Thyroid gland (tissue), 4 donors: ENCODE results near the gene OR6N1. TPM values are rescaled to one million over a fixed set of nuclear protein-coding genes. Genes with fewer than 3 reads are reported as not detected.

Experiments used
- DNase-seq, 2 donors: peaks; one replicate each; pipeline ENCODE4 v3.0.0-alpha.2; 2019
- H3K27ac ChIP-seq, 3 donors: fragments of 200-600 bp; sonication (generic); 1 replicate in 2 of 3; 2 replicates in 1 of 3; pipeline ENCODE4 v1.5.1; 2016 to 2019; ENCODE audit warnings: mild to moderate bottlenecking in 1 of 3, moderate library complexity in 1 of 3
- H3K27me3 ChIP-seq: fragments of 200-600 bp; sonication (generic); one replicate; pipeline ENCODE4 v1.5.1; 2019
- H3K36me3 ChIP-seq, 2 donors: fragments of 200-600 bp; sonication (generic); one replicate each; pipeline ENCODE4 v1.5.1; 2016 to 2019
- H3K4me1 ChIP-seq, 2 donors: fragments of 200-600 bp; sonication (generic); one replicate each; pipeline ENCODE4 v1.5.1; 2017 to 2019
- H3K4me3 ChIP-seq, 3 donors: fragments of 200-600 bp; sonication (generic); replicated peaks in 1 of 3; 1 replicate in 2 of 3; 2 replicates in 1 of 3; pipeline ENCODE4 v1.5.1; 2016; ENCODE audit warnings: mild to moderate bottlenecking in 1 of 3
- H3K9me3 ChIP-seq: fragments of 200-600 bp; sonication (generic); one replicate; pipeline ENCODE4 v1.5.1; 2017
- CTCF ChIP-seq, 6 experiments: fragments of 200-600 bp in 3 of 6; fragments of 450-650 bp in 3 of 6; sonication (generic) in 3 of 6; IDR thresholded peaks; one replicate each; pipeline ENCODE4 v1.5.1; 2016 to 2019; ENCODE audit warnings: antibody characterized with exemption in 6 of 6, mild to moderate bottlenecking in 2 of 6, inconsistent platforms in 1 of 6, moderate library complexity in 1 of 6
- POLR2A ChIP-seq, 2 donors: fragments of 450-650 bp; IDR thresholded peaks; one replicate each; pipeline ENCODE4 v1.6.1; 2017; ENCODE audit warnings: antibody characterized with exemption in 2 of 2, mild to moderate bottlenecking in 2 of 2, moderate library complexity in 1 of 2
- WGBS, 2 donors: methylation state at CpG; one replicate each; pipeline ENCODE4 v1.1.5; 2017; 5-methylcytosine and 5-hydroxymethylcytosine counted together
- intact Hi-C: fragments of 100-400 bp; cut with DNase I; formaldehyde crosslinking; loops from one replicate; pipeline ENCODE4 v1.15.1; 2023
- total RNA-seq, 4 donors: library from RNA; depleted of rRNA; stranded (reverse); fragments of >200 nt; gene quantifications; one replicate each; pipeline ENCODE4 v1.2.3, GENCODE V29; 2016

OR6N1 gene
- total RNA-seq, 4 donors from 2014 or later = not detected

GRCh38 chr1:158809862-158810261 is 37.9 kb upstream of the OR6N1 start:
- H3K4me3 ChIP-seq = no peak overlapping the region
- no peak overlapping the region for H3K27ac ChIP-seq
- intact Hi-C loops = no loop called here
- no peaks in the 10 kb centered on the region for H3K4me1 ChIP-seq
- H3K27me3 ChIP-seq = no peaks in the 10 kb centered on the region
- no peaks in the 10 kb centered on the region for H3K9me3 ChIP-seq
- no peak for DNase-seq
- H3K36me3 ChIP-seq = no peaks in the 10 kb centered on the region
- WGBS, 2 donors = 88 to 92% methylated on average over 5 of the region's 5 CpGs
- TF ChIP-seq CTCF (IDR thresholded peaks at IDR 0.05) = no peak
- TF ChIP-seq POLR2A (IDR thresholded peaks at IDR 0.05) = no peak

GRCh38 chr1:158809256-158809655 is 37.3 kb upstream of the OR6N1 start:
- TF ChIP-seq POLR2A (IDR thresholded peaks at IDR 0.05) (no peak), CTCF (IDR thresholded peaks at IDR 0.05) (no peak)
- Histone ChIP-seq H3K4me1 (no peaks in the 10 kb centered on the region), H3K36me3 (no peaks in the 10 kb centered on the region), H3K9me3 (no peaks in the 10 kb centered on the region), H3K27ac (no peak overlapping the region), H3K27me3 (no peaks in the 10 kb centered on the region), H3K4me3 (no peak overlapping the region)
- 75 to 85% methylated on average over 3 of the region's 3 CpGs for WGBS, 2 donors
- intact Hi-C loops = no loop called here
- DNase-seq = no peak

GRCh38 chr1:158806916-158807536 is 35.0 kb upstream of the OR6N1 start:
- H3K9me3 ChIP-seq = no peaks in the 10 kb centered on the region
- no peak for TF ChIP-seq CTCF (IDR thresholded peaks at IDR 0.05)
- no peak for TF ChIP-seq POLR2A (IDR thresholded peaks at IDR 0.05)
- H3K4me1 ChIP-seq = no peaks in the 10 kb centered on the region
- intact Hi-C loops = no loop called here
- H3K27me3 ChIP-seq = no peaks in the 10 kb centered on the region
- 81 to 82% methylated on average over 6 of the region's 6 CpGs for WGBS, 2 donors
- DNase-seq = no peak
- no peak overlapping the region for H3K4me3 ChIP-seq
- no peak overlapping the region for H3K27ac ChIP-seq
- no peaks in the 10 kb centered on the region for H3K36me3 ChIP-seq

- intact Hi-C loops = no loop called here
- no peaks in the 10 kb centered on the region for H3K4me1 ChIP-seq
- no peak for TF ChIP-seq POLR2A (IDR thresholded peaks at IDR 0.05)
- TF ChIP-seq CTCF (IDR thresholded peaks at IDR 0.05) = no peak
- H3K36me3 ChIP-seq = no peaks in the 10 kb centered on the region
- WGBS, 2 donors = 89 to 96% methylated on average over 1 of the region's 1 CpG
- DNase-seq = no peak
- H3K27ac ChIP-seq = no peak overlapping the region
- no peak overlapping the region for H3K4me3 ChIP-seq
- no peaks in the 10 kb centered on the region for H3K9me3 ChIP-seq
- H3K27me3 ChIP-seq = no peaks in the 10 kb centered on the region
These were observed 31.7 kb upstream of the OR6N1 start for GRCh38 chr1:158803678-158804077.

- H3K4me3 ChIP-seq = no peak overlapping the region
- TF ChIP-seq CTCF (IDR thresholded peaks at IDR 0.05) (no peak), POLR2A (IDR thresholded peaks at IDR 0.05) (no peak)
- H3K27ac ChIP-seq = no peak overlapping the region
- no peaks in the 10 kb centered on the region for H3K4me1 ChIP-seq
- intact Hi-C loops = no loop called here
- no peaks in the 10 kb centered on the region for H3K27me3 ChIP-seq
- DNase-seq = no peak
- H3K36me3 ChIP-seq = no peaks in the 10 kb centered on the region
- H3K9me3 ChIP-seq = no peaks in the 10 kb centered on the region
- 83 to 85% methylated on average over 1 of the region's 1 CpG for WGBS, 2 donors
These were observed 29.4 kb upstream of the OR6N1 start for GRCh38 chr1:158801396-158801795.
